HG03039 (cell line): ENCODE results near the gene TMEM270.
"Not testable (repeated sequence)": the region's sequence is repeated elsewhere in the genome, so short reads cannot be mapped to it uniquely, and the experiment has no call there.

Source experiments
- ATAC-seq: cut with Tn5 transposase; IDR thresholded peaks from one replicate; pipeline ENCODE4 v1.9.1; 2021; ENCODE audit warnings: mild to moderate bottlenecking, moderate library complexity; ENCODE audit not compliant: unreplicated experiment

The TMEM270 gene, protein sequence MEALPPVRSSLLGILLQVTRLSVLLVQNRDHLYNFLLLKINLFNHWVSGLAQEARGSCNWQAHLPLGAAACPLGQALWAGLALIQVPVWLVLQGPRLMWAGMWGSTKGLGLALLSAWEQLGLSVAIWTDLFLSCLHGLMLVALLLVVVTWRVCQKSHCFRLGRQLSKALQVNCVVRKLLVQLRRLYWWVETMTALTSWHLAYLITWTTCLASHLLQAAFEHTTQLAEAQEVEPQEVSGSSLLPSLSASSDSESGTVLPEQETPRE

DNA sequence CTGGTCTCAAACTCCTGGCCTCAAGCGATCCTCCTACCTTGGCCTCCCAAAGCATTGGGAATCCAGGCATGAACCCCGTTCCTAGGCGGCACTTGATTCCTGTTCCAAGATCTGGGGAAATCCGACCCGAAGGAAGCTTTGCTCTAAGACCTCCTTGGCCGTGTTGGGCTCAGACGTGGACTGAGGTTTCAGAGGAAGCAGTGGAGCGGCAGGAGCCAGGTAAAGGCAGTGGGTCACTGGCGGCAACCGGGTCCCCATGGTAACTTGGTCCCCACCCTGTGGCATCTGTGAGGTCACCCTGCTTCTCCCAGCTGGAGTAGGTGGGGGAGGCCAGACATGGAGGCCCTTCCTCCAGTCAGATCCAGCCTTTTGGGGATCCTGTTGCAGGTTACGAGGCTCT, at the start of gene TMEM270:
Gene TMEM270 (plus strand): TSS at position 301 of the 400 bp plus-strand sequence. CDS start 36 bp downstream, at position 337.
- ATAC-seq, result no peak

DNA sequence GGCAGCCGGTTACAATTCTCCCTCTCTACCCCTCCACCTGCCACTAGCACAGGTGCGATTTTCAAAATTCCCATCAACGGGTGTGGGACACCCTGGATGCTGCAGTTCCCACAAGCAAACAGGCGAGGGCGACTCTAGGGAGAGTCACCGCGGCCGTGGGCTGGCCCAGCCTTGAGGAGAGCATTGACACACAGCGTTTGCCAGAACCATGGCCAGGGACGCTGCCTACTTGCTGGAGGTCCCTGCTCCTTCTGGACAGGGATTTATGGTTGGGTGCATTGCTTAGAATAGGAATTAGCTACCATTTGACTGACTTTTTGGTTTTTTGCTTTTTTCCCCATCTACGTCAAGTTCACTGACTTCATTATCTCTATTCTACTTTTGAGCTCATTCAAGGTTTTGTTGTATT, 49.2 kb upstream of the TMEM270 start:
- ATAC-seq, result no peak

DNA sequence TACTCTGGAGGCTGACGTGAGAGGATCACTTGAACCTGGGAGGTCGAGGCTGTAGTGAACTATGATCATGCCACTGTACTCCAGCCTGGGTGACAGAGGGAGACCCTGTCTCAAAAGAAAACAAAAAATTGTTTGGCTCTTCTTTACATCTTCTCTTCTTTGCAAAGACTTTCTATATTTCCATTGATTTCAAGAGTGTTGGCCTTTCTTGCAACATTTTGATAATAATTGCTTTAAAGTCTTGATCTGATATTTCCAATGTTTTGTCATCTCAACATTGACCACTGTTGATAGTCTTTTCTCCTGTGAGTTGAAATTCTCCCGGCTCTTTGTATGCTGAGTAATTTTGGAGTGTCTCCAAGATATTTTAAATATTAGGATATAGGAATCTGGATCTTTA, 48.0 kb upstream of the TMEM270 start:
- ATAC-seq, result no peak

DNA sequence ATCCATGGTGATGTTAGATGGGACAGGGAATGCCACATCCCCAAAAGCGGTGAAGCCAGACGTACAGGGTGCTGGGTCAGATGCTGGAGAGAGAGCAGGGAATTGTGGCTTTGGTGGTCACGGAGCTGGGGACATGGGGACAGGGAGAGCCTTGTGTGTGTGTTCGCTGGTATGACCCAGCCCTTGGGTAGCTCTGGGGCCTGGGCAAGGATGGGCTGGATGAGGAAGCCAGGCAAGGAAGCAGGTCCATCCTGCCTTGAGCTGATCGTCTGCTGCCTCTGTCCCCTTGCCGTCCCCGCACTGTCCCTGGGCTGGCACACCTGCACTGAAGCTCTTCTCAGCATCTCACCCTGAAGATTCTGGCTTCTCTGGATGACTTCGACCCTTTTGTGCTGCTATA, 45.5 kb upstream of the TMEM270 start:
- ATAC-seq, result no peak

DNA sequence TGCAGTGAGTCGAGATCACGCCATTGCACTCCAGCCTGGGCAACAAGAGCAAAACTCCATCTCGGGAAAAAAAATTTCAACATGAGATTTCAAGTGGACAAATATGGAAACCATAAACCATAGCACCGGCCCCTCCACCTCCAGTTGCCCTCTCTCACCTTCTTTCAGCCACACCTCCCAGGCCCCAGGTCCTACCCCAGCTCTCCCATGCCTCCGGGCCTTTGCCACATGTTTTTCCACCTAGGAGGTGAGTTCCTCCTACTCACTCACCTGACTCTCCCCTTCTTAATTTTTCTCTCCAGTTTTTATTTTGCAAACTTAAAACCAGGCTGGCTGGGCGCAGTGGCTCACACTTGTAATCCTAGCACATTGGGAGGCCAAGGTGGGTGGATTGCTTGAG, 43.8 kb upstream of the TMEM270 start:
- ATAC-seq, result no peak

DNA sequence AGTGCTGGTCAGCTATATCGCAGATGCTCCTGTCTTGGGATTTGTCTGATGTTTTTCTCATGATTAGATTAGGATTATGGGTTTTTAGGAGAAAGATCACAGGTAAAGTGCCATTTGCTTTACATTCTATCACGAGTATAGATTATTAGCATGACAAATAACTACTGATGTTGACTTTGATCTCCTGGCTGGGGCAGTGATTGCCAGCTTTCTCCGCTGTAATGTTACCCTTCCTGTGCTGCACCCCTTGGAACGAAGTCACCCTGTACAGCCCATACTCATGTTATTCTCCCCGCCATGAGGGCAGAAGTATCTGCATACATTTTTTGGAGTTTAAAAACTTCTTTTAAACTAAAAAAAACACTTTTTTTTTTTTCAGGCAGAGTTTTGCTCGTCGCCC, 40.9 kb upstream of the TMEM270 start:
- ATAC-seq, result no peak

DNA sequence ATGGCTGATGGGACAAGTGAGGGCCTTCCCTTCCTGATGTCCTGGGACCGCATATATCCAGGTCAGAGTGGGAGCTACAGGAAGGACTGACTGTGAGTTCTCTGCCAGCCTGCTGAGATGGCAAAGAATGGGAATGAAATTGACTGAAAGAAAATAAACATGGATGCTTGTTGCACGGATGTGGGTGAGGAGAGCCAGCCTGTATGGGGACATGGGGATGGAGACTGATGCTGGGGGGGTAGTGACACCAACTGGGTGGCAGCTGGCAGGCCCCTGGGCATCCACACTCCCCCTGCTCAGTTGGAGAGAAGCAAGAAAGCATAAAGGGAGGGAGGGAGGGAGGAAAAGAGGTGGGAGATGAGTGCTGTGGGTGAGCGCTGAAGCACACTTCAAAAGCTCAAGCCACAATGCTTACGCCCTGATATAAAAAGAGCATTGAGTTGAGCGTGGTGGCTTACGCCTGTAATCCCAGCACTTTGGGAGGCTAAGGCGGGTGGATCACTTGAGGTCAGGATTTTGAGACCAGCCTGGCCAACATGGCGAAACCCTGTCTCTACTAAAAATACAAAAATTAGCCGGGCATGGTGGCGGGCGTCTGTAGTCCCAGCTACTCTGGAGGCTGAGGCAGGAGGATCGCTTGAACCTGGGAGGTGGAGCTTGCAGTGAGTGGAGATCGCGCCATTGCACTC, 39.2 kb upstream of the TMEM270 start:
- ATAC-seq, result not testable (repeated sequence)

DNA sequence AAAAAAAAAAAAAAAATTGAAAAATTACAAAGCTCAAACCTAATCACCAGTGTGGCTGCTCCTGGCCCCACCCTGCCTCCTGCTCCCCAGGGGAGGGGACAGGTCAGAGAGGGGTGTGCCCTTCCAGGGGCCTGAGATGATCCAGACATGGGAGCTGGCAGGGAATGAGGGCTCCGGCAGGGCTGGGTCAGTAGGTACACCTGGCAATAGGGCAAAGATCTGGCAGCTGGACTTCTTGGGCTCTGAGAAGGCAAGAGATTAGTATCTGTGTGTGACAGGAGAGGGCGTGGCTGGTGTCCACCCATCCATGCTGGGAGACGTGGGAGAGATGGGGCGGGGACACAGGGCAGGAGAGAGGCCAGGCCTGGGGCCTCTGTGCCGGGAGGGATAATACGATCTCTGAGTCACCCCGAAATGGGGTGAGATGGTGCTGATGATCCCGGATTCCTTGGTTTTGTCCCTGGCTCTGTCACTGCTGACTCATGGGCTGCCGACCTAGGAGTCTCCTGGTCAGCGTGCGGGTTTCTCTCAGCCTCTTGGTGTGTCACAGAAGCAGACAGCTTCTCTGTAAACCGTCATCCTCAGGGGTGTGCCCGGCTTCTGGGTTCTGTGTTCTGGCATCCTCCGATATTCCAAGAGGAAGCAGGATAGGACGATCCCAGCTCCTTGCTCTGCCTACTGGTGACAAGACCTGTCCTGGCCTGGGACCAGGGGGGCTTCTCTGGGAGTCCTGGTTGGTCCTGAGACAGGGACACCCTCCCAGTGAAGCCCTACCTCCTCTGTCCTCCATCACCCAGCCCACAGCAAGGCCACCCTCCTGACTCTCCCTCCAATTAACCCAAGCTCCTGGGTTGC, 38.4 kb upstream of the TMEM270 start:
- no peak for ATAC-seq

DNA sequence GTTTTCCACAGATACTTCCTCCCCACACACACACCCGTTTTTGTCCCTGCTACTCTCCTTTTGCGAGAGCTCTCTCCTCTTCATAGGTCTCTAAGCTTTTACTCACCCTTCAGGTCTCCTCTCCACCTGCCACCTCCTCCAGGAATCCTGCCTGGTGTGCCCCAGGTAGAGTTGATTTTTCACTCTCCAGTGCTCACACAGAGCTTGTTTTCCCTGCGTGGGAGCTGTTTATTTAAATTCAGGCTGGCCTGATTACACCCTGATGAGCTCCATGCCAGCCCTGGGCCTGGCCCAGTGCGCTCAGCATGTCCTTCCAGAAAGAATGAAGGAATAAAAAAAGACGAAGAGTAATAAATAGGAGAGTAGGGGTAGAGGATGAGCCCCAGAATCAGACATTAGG, 37.7 kb upstream of the TMEM270 start:
- ATAC-seq, result no peak

DNA sequence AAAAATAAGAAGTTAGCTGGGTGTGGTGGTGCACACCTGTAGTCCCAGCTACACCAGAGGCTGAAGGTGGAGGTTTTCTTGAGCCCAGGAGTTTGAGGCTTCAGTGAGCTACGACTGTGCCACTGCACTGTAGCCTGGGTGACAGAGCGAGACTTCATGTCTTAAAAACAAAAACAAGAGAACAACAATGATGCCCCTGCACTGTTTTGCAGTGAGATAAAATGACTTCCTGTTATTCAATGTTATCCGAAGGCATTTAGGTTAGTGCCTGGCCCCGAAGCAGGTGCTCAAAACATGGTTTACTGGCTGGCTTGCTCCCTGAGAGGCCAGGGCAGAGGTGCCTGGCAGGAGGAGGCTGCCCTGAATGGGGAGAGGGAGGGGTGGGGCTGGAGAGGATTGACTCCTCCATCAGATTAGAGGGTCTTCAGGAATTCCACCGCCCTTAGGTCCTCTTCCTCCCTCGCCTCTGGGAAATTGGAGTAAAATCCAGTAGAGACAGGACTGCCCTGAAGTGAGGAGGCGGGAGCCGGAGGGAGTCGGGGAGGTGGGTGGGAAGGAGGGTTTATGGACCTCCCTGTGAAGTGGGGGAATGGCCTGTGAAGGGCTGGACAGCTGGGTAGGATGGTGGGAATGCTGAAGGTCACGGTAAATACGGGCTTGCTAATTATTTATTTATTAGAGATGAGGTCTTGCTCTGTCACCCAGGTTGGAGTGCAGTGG, 36.9 kb upstream of the TMEM270 start:
- ATAC-seq, result no peak

DNA sequence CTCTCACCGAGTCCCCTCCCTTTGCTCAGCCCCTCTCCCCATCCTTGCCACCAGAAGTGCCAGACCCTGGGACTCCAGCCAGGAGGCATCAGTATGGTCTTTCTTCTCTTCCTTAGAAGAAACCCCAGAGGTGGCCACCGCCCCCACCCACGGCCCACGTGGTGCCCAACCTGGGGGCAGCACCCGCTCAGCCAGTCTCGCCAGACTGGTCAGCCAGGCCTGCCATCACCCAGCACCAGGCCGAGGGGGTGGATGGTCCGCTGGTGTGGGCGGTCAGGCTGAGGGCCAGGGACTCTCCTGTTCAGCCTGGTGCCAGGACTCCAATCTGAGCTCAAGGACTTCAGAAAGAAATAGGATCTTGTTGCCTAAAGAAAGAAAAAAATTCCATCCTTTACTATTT, 36.0 kb upstream of the TMEM270 start:
- no peak for ATAC-seq

DNA sequence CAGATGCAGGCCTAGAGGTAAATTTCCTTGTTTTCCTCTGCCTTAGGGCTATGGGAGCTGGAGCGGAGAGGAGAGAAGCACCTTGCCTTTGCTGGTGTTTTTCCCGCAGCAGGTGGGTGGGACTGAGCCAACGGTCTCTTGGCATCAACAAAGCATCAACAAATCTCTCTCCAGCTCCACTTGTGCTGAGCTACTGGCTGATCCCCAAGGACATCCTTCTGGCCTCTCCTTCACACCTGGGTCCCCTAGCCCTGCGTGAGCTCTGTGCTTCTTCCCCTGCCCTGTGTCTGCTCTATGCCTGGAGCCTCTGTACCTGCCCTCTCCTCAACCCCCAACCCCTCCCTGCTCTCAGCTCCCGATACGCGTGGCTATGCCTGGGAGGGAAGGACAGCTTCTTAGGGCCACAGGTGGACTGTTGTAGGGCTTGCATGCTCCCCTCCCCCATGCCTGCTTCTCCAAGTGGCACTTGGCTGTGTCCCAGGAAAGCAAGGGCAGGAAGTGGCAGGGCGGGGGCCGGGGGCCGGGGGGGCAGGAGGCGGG, 33.3 kb upstream of the TMEM270 start:
- no peak for ATAC-seq

DNA sequence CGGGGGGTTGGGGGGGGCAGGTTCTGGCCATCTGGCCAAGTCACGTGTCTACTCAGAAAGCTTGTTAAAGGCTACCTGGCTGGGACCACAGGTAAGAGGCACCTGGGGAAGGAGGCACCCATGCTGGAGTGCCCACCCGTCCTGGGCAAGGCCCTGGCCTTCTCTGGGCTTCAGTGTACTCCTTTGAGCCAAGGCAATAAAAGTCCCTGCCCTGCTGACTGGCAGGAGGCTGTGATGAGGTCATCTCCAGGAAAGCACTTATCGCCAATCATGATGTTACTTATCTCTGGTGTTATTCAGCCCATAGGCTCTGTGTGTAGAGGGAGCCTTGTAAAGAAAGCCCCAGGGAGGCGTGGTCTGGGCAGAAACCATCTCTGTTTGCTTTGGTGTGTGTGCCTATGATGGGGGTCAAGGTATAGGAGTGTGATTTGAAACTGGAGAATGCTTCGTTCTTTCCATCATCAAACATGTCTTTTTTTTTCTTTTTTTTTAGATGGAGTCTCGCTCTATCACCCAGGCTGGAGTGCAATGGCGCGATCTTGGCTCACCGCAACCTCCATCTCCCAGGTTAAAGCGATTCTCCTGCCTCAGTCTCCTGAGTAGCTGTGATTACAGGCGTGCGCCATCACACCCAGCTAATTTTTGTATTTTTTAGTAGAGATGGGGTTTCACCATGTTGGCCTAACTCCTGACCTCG, 32.7 kb upstream of the TMEM270 start:
- ATAC-seq, result no peak

DNA sequence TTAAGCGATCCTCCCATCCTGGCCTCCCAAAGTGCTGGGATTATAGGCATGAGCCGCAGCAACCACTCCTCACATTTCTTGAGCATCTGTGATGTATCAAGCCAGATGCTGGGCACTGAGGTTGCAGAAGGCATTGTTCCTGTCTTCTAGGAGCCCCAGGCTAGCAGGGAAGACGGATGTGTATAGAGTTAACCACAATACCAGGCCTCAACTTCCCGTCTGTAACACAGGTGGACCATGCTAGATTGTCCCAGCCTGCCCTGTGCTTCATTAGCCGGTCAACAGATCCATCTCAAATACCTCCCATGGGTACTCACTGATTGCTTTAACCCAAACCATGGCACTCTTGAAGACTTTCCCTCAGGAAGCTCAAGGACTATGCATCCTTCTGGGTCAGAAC, 32.0 kb upstream of the TMEM270 start:
- ATAC-seq, result no peak

DNA sequence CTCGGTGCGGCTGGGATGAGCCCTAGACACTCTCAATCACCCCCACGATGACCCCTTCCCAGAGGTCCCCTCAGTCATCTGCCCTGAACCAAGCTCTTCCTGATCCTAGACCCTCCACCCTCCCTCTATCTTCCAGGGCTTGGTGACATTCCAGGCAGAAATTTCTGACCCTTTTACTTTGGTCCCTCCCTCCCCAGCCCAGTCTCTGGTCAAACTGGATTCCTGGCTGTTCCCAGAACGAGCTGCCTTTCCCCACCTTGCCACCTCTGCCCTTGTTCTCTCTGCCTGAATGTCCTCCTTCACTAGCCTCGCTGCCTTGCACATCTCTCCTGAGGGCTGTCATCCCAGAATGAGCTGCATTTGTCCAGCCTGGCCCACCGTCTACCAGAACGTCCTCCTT, 31.5 kb upstream of the TMEM270 start:
- no peak for ATAC-seq

DNA sequence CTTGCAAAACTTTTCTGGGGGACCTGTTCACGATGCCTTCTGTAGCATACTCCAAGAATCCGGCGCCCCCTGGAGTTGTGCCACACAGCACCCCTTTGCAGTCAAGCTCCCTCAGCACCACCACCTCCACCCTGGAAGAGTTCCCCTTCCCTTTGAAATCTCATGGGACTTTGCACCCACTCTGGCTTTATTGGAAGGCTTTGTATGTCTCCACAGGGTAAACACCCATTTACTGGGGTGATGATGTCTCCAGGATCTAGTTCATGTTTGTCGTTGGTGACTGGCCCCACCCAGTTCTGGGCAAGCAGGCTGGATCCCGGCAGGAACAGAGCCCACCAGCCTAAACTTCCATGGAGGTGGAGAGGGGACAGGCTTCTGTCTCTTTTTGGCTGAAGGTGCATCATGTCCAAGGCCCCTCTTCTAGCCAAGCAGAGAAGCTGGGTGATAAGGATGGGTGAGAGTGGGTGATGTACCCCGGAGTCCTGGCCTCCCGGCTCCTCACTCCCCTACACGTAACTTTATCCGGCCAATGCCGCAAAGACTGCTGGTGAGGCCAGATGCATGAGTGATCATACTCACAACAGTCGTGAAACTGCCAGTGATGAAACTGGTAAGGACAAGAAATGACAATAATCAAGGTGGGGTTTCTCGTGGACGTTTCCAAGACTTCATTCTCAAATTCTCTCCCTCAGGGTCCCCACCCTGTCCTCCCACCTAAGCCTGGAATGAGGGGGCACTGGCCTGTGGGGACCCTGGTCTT, 30.9 kb upstream of the TMEM270 start:
- ATAC-seq, result no peak

DNA sequence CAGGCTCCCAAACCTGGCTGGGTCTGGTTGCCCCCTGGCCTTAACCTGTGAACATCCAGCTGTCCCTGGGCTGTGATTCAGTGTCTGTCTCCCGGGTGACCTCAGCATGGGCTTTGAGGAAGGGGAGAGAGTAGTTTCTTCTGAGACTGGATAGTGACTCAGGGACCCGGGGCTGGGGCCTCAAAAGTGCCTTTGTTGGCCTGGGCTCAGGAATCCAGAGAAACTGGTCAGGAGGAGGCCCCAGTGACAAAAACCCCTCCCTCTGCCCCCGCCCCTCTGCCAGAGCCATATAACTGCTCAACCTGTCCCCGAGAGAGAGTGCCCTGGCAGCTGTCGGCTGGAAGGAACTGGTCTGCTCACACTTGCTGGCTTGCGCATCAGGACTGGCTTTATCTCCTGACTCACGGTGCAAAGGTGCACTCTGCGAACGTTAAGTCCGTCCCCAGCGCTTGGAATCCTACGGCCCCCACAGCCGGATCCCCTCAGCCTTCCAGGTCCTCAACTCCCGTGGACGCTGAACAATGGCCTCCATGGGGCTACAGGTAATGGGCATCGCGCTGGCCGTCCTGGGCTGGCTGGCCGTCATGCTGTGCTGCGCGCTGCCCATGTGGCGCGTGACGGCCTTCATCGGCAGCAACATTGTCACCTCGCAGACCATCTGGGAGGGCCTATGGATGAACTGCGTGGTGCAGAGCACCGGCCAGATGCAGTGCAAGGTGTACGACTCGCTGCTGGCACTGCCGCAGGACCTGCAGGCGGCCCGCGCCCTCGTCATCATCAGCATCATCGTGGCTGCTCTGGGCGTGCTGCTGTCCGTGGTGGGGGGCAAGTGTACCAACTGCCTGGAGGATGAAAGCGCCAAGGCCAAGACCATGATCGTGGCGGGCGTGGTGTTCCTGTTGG, 30.0 kb upstream of the TMEM270 start, which contains the start of gene CLDN4:
Gene CLDN4 (plus strand): TSS at position 316 of the 903 bp plus-strand sequence. CDS start 206 bp downstream, at position 522.
- no peak for ATAC-seq

DNA sequence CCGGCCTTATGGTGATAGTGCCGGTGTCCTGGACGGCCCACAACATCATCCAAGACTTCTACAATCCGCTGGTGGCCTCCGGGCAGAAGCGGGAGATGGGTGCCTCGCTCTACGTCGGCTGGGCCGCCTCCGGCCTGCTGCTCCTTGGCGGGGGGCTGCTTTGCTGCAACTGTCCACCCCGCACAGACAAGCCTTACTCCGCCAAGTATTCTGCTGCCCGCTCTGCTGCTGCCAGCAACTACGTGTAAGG, 29.4 kb upstream of the TMEM270 start:
- ATAC-seq, result no peak
